Measurements from ENCODE around the gene THNSL1. TPM values are rescaled to one million over a fixed set of nuclear protein-coding genes. Genes with fewer than 3 reads are reported as not detected.

THNSL1 gene
- 1.9 and 2.6 TPM in 2 replicates for total RNA-seq

GRCh38 chr10:25016376-25017153 is at the start of gene THNSL1:
THNSL1 (plus strand) TSS chr10:25016612; CDS start chr10:25023224, 6,612 bp downstream.

GRCh38 chr10:25015828-25016375 is 510 bp upstream of the THNSL1 start, which contains the start of gene ENKUR:
ENKUR (minus strand) TSS chr10:25016158; CDS start chr10:25015936, 222 bp downstream.

Other genes starting within 250 kb of the THNSL1 start
- gene PRTFDC1, start 64.0 kb upstream of the THNSL1 start, total RNA-seq = 4.1 and 9.6 TPM in 2 replicates
- not detected in 2 replicates for gene ENKUR, start 454 bp upstream of the THNSL1 start, total RNA-seq
- gene GPR158, start 158.4 kb downstream of the THNSL1 start, total RNA-seq = 0.09 and 2.6 TPM in 2 replicates

All from pericardium fibroblast (primary cell).